Suppressor macrophage treated with lipopolysaccharide for 4 hours (primary cell): Measurements from ENCODE around the gene DNASE1L1.

Experiments
- DNase-seq: peaks from one replicate; pipeline ENCODE4 v3.0.0-alpha.2; 2020

Gene DNASE1L1

DNA sequence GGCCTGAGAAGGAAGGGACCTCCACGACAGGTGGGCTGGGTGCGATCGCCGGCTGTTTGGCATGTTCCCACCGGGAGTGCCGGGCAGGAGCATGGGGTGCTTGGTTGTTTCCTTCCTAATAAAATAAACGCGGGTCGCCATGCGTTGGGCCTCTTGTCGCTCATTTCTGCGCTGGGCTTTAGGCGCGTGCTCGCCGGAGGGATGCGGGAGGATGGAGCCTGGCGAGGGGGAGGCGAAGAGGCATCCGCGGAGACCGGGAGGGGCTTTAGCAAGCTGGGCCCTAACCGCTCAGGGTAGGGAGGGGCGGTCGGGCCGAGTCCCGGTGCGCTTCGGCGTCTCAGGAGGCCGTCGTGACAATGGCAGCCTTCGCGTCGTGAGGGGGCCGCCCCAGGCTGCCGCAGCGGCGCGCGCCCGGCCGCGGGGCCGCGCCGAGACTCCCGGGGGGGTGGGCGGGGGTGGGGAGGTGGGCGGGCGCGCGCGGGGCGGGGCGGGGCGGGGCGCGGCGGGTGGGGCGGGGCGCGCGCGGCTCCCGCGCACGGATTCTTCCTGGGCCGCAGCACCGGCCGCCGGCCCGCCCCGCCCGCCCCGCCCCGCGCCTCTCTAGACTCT lies 27.4 kb upstream of the DNASE1L1 start:
- DNase-seq: peak; percentile 50

DNA sequence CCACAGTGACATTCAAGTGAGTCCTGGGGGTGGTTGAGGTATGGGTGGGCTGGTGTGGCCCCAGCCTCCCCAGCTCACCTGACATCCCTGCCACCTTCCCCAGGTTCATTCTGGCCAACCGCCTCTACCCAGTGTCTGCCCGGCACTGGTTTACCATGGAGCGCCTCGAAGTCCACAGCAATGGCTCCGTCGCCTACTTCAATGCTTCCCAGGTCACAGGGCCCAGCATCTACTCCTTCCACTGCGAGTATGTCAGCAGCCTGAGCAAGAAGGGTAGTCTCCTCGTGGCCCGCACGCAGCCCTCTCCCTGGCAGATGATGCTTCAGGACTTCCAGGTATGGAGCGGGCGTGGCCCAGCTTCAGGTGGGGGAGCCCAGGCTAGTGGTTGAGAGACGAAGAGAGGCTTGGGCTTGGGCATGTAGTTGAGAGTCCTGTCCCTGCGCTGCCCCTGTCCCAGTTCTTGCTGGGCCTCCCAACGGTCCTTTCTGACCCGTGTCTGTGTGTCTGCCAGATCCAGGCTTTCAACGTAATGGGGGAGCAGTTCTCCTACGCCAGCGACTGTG lies 26.2 kb upstream of the DNASE1L1 start:
- no peak for DNase-seq

DNA sequence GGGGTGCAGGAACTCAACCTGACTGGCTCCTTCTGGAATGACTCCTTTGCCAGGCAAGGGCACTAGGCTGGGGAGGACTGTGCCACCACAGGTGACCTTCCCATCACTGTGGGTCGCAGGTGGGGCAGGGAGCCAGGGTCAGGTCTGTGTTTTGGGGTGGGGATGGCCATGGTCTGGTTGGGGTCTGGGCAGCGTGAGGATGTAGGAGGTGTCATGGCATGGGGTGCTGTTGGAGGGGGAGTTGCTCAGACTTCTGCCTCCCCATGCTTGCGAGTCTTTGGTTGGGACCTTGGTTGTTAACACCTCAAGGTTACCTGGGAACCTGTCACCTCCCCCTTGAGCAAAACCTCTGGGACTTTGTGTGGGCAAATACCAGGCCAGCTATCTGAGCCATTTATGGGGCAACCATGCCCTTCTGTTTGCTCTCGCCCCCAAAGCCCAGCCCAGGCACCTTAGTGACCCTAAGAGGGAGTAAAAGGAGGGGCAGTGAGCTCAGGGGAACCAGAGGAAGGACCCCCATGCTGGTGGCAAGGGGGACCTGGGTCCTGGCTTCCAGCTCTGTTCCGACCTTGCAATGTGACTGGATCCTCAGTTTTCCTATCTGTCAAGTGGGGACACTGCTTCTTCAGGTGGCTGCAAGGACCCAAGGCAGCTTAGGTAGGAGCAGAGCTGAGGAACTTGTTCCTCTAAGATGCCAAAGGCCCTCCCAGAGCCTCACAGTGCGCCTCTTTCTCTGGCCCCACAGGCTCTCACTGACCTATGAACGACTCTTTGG lies 25.5 kb upstream of the DNASE1L1 start:
- DNase-seq: no peak

DNA sequence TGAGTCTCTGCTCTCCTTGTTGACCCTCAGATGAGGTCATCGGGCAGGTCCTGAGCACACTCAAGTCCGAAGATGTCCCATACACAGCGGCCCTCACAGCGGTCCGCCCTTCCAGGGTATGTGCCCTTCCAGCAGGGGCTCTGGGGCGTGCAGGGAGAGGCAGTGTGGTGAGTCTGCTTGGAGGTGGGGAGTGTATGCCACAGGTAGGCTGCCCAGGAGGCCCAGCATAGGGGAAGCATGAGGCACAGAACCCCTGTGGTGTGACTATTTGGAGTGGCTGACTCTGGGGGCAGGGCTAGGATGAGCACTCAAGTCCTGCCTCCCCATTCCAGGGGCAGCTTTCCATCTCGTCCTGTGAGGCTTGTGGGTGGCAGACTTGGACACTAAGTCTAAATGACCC lies 24.6 kb upstream of the DNASE1L1 start:
- no peak for DNase-seq

DNA sequence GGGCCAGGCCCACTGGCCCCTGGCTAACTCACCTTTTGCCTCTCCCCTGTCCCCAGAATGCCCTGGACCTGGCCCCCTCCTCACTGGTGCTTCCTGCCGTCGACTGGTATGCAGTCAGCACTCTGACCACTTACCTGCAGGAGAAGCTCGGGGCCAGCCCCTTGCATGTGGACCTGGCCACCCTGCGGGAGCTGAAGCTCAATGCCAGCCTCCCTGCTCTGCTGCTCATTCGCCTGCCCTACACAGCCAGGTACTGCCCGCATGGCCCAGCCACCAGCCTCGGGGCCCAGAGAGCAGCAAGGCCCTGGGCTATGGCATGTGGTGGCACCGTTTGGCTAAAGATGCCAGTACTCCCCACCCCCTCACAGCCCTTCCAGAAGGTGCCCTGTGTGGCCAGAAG lies 23.2 kb upstream of the DNASE1L1 start:
- no peak for DNase-seq

DNA sequence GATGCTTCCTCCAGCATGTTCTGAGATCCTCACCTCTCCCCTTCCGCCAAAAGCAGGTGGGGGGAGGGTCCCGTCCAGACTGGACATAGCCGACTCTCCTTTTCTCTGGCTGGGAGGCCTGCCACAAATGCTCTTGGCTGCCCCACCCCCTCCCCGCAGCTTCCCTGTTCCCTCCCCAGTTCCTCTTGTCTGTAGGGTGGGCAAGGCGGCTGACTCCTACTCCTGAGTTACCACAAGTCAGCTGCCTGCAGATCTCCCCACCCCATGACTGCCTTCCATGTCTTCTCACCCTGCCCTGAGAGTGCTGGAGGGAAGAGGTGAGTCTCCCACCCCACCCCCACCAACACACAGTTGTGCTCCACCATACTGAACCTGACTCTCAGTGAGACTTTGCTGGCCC lies 22.3 kb upstream of the DNASE1L1 start:
- peak; percentile 66 for DNase-seq

DNA sequence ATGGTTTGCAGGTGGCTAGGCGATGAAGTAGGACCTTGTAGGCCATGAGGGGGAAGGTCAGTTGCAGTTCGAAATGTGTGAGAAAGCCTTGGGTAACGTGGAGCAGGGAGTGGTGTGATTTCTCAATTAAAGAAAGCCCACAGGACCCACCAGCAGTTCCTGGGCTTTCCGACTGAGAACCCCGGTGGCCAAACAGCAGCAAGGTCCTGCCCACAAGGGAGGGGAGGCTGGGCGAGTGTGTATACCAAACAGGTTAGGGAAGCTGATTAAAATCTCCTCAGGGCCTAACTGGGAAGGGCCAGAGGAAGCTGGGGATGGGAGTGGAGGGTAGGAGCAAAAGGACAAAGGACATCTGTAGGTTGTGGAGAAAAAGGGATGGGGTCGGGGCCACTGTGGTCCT lies 21.9 kb upstream of the DNASE1L1 start:
- DNase-seq: peak; percentile 78

DNA sequence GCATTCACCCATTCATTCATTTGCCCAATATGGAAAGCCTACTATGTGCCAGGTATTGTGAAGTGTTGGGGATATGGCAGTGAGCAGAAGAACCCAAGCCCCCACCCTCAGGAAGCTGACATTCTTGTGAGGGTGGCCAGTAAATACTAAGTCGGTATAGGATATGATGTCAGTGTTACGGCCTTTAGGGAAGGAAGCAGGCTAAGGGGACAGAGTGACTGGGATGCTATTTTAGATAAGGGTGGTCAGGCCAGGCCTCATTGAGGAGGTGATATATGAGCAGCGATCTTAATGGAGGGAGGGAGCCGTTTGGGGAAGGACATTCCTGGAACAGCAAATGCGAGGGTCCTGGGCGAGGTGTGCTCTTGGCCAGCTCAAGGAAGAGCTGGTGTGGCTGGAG lies 21.4 kb upstream of the DNASE1L1 start:
- DNase-seq: peak; percentile 53

DNA sequence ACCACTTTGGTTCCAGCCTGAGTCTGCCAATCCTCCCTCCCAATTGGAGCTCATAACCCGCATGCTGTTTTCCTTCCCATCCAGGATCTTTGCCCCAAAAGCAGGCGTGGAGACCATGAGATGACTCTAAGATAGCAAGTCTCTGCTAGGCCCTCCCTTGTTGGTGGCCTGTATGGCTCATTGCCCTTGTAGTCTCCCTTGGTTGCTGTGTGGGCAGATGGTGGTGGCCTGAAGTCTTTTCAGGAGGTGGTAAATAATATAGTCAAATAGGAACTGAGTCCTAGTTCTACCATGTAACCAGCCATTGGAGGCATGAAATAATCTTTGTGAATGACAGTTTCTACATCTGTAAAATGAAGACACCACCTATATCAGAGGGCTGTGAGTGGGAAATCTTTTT lies 20.7 kb upstream of the DNASE1L1 start:
- DNase-seq: peak; percentile 47

DNA sequence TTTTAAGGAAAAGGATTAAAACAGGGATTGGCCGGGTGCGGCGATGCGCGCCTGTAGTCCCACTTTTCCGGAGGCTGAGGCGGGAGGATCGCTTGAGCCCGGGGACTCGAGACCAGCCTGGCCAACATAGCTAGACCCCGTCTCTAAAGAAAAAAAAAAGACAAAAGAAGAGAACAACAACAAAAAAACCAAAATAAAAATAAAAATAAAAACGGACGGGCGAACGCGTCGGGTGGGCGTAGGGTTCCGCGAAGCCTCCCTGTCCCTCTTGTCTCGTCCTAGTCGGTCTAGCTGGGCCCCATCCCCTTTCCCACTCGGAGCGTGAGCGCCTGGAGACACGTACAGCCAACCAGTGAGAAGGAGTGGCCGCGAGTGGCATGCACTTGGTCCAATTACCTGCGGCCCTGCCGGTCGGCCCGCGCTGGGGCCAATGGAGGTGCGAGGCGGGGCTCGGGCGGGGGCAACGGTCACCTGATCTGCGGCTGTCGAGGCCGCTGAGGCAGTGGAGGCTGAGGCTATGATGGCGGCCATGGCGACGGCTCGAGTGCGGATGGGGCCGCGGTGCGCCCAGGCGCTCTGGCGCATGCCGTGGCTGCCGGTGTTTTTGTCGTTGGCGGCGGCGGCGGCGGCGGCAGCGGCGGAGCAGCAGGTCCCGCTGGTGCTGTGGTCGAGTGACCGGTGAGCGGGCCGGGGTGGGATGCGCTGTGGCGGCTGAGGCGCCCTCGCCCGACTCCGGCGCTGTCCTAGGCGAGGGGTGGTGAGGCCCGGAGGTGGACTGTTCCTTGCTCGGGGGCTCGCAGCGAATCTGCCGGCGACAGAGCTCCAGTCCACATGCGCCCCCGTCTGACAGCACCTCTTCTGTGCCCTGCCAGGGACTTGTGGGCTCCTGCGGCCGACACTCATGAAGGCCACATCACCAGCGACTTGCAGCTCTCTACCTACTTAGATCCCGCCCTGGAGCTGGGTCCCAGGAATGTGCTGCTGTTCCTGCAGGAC lies 19.4 kb upstream of the DNASE1L1 start, which contains the start of gene ATP6AP1:
Gene ATP6AP1, plus strand, starts transcription at position 502 of the 996 bp plus-strand sequence. Its CDS starts 16 bp downstream, at position 518.
- peak; percentile 93 for DNase-seq

DNA sequence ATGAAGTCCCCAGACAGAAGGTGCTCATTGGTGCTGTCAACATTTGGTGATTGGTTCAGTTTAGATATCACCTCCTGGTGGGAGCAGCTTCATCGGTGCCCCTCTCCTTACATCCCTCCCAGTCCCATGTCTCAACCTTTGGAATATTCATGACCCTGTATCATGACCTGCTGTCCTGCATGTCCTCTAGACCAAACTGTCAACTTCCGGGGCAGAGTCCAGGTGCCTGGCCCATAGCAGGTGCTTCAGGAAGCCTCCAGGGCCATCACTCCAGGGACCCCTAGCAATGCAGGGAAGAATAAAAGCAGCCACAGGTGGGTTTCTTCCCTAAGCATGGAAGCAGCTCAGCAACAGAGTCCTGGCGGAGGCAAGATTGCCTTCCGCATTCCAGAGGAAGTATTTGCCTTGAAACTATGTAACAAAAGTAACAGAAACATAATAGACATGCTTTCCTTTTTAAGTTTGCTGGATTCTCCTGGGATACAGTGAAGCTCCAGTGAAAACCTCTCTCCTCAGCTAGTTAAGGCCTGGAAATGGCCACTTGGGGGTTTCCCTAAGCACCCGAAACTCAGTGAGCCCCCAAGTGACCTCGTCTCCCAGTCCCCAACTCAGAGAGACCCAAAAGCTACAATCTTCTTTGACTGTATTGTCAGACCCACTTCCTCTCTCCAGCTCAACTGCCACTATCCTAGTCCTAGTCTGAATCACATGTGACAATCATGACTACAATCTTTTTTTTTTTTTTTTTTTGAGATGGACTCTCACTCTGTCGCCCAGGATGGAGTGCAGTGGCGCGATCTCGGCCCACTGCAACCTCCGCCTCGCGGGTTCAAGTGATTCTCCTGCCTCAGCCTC lies 18.1 kb upstream of the DNASE1L1 start:
- peak; percentile 44 for DNase-seq

DNA sequence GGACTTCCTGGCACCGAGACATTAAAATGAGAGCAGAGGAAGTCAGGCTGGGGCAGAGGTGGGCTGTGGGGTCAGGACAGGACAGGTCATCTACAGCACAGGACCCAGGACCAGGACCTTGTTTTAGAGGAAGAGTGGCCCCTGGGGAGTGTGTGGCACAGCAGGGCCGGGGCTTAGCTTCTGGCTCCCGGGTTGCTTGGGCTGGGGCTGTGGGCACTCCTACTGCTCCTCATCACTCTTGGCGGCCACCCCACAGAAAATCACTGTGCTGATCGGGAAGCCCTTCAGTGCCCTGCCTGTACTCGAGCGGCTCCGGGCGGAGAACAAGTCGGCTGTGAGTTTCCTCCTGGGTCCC lies 11.3 kb upstream of the DNASE1L1 start:
- DNase-seq: no peak

DNA sequence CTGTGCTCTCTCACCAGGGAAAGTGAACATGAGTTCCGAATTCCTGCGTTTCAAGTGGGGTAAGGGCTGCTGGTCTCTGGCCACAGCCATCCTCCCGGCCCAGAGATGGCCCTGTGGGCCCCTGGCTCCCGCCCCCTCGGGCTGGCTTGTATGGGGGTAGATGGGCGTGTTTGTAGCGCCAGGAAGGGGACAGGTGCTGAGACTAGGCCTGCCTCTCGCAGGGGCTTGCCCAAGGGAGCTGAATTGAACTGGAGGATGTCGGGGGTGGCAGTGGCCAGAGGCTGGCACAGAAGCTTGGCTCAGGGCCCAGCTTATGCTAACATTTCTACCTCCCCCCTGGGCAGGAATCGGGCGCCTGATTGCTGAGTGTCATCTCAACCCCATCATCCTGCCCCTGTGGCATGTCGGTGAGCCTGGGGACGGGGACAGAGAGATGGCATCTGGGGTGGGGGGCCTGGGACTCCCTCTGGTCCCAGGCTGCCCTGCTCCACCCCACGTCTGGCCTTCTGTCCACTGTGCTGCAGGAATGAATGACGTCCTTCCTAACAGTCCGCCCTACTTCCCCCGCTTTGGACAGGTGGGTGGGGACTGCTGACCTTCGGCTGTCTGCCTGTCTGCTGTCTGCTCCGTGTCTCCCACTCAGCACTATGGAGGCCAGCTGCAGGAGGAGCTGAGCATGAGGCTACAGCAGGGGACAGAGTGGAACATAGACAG lies 10.8 kb upstream of the DNASE1L1 start:
- no peak for DNase-seq

DNA sequence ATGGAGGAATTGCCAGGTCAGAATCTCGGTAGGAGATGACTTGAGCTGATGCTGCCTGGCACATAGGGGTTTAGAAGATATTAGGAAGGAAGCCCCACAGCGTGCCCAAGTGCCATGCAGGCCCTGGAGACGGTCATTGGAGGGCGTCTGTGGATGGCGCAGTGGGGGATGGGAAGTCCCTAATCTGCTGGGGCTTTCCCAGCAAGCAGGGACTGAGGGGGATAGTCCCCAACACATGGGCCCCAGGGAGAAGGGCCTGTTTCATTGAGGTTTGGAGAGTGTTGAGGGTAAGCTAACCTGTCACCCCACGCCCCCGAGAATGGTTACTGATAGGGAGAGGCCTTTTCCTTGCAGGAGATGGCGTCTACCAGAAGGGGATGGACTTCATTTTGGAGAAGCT lies 10.1 kb upstream of the DNASE1L1 start:
- DNase-seq: no peak

DNA sequence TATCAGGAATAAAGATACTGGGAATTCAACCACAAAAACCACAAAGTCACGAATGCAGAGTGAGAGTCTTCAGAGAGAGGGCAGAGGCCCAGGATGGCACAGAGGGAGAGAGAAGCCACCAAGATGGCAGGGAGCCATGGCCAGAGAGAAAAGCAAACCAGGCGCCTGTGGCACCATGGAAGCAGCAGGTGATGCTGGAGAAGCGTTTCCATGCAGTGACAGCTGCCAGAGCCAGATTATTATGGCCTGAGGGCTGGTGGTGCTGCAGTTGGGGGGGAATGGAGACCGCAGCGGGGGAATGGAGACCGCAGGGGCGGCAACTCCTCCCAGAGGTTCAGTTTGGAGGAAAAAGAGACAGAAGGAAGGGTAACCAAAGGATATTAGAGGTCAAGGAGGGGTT lies 8.1 kb upstream of the DNASE1L1 start:
- no peak for DNase-seq

DNA sequence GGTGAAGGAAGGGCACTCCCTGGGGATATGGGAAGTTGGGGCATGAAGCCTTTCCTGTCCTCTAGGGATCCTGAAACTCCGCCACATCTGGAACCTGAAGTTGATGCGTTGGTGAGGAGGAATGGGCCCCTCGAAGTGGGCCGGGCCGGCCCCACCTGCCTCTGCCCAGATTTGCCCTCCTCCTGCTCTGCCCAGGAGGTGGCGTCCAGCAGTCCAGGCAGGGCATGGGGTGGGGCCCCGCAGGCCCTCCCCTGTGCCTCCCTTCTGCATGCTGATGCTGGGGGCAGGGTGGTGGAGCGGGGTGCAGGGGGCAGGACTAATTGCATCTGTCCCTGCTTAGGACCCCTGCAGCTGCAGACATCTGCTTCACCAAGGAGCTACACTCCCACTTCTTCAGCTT lies 4.1 kb upstream of the DNASE1L1 start:
- no peak for DNase-seq

DNA sequence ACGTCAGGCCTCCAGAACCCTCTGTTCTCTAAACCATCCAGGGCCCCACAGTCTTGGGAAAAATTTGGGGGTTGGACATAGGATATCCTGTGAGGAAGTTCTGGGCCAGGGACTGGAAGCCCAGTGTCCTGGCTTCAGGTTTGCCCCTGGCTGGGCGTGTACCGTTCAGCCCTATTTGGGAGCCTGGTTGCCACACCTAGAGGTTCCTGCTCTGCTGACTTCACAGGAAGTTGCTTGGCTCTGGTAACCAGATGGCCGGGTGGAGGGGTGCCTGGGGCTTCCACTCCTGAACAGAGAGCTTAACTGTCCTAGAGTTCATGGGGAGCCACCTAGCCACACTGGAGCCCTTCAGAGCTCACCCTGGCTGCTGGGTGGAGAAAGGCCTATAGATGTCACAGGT lies 3.4 kb upstream of the DNASE1L1 start:
- DNase-seq: peak; percentile 11

DNA sequence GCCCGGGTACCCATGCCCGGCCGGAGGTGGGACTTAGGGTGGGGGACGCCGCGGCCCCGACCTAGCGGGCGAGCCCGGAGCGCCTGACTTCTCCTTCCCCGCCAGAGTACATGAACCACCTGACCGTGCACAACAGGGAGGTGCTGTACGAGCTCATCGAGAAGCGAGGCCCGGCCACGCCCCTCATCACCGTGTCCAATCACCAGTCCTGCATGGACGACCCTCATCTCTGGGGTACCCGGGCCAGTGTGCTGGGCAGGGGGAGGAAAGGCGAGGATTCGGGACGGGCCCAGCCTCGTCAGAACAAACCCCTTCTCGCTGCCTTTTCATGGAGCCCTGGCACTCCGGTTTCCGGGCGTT lies 2.9 kb upstream of the DNASE1L1 start:
- peak; percentile 25 for DNase-seq

DNA sequence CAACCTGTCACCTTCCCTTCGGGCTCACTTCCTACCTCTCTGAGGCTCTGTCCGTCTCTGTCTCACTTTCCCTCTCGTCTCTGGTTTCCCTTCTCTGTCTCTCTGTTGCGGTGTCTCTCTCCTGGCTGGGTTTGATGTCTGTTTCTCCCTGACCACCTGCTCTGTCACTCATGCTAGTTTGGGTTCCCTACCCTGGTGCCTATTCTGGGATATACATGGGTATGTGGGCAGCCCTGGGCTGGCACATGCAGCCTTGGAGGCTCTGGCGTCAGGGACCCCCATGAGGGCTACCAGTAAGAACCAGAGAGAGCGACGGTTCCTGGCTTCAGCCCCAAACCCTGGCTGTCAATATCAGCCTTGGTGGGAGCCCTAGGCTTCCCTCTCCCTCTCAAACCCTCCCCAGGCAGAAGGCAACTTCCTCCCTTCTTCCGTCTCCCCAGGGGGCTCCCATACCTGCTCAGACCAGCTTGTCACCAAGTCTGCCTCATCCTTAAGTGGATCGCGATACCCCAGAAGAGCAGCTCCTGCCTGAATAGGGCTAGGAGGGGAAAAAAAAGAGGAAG lies 314 bp downstream of the DNASE1L1 start:
- no peak for DNase-seq

DNA sequence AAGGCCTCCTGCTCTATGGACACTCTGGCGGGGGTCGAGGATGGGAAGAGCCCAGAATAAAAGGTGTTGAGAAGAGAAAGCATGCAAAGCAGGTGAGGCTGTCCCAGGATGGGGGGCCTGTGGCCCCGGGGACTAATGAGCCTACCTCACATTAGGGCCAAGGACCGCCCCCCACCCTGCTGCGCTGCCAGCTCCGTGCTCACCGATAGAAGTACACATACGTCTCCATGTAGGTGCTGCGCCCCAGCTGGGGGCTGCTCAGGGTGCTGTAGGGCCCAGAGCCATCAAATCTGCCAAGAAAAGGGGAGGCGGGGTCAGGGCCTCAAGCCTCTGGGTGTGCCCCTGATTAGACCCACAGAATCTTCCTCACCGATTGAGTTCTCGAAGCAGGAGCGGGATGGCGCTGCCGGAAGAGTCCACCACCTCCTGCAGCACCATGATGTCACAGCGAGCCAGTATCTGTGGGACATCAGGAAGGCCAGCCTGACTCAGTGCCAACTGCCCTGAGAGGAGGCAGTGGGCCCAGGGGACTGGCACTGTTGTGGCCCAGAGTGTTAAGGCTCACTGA lies 4.3 kb downstream of the DNASE1L1 start:
- no peak for DNase-seq

DNA sequence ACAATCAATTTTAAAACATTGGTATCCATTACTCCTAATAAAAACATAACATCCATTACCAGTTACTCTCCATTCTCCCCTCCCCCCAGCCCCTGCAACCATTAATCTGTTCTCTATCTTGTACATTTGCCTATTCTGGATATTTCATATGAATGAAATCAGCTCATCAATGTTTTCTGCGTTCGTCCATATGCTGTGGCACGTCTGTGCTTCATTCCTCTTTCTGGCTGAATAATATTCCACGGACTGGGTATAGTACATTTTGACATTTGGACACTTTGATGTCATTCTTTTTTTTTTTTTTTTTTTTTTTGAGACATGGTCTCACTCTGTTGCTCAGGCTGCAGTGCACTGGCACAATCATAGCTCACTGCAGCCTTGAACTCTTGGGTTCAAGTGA lies 5.2 kb downstream of the DNASE1L1 start:
- no peak for DNase-seq
